Kidney (tissue), 14 donors: ENCODE results near the gene CD300A. TPM values are rescaled to one million over a fixed set of nuclear protein-coding genes. Genes with fewer than 3 reads are reported as not detected.
"Not testable (repeated sequence)": the region's sequence is repeated elsewhere in the genome, so short reads cannot be mapped to it uniquely, and the experiment has no call there.

Experiments used
- DNase-seq, 5 donors: peaks; one replicate each; pipeline ENCODE4 v3.0.0-alpha.2; 2013 to 2020
- FAIRE-seq: peaks from 2 replicates; lab custom pipeline; 2012; peaks lifted over from hg19 to GRCh38; lab: Jason Lieb, UNC
- H3K27ac ChIP-seq, 2 donors: one replicate each; pipeline ENCODE4 v1.7.0; 2013; ENCODE audit warnings: low read depth in 2 of 2, low read length in 2 of 2, inconsistent platforms in 1 of 2
- H3K27me3 ChIP-seq: one replicate; pipeline ENCODE4 v1.7.1; 2013; ENCODE audit warnings: low read length, inconsistent platforms; ENCODE audit not compliant: control insufficient read depth, insufficient read depth
- H3K36me3 ChIP-seq, 3 donors: one replicate each; pipeline versions ENCODE4 v1.7.0 to v1.7.1; 2013; ENCODE audit warnings: low read length in 3 of 3, control low read depth in 1 of 3, inconsistent platforms in 1 of 3; ENCODE audit not compliant: insufficient read depth in 3 of 3, control insufficient read depth in 2 of 3
- H3K4me1 ChIP-seq, 3 donors: one replicate each; pipeline versions ENCODE4 v1.7.0 to v1.7.1; 2013; ENCODE audit warnings: low read length in 3 of 3, inconsistent platforms in 1 of 3, low read depth in 1 of 3; ENCODE audit not compliant: control insufficient read depth in 2 of 3, insufficient read depth in 2 of 3
- H3K4me3 ChIP-seq, 3 donors: one replicate each; pipeline versions ENCODE4 v1.7.0 to v1.8.1; 2013; ENCODE audit warnings: low read length in 3 of 3, control low read depth in 1 of 3, inconsistent platforms in 1 of 3
- H3K9ac ChIP-seq, 3 donors: one replicate each; pipeline versions ENCODE4 v1.7.0 to v1.7.1; 2013; ENCODE audit warnings: low read length in 3 of 3, control low read depth in 1 of 3, inconsistent platforms in 1 of 3
- H3K9me3 ChIP-seq, 3 donors: one replicate each; pipeline versions ENCODE4 v1.7.0 to v1.7.1; 2013; ENCODE audit warnings: low read length in 3 of 3, control low read depth in 1 of 3, inconsistent platforms in 1 of 3; ENCODE audit not compliant: control insufficient read depth in 2 of 3, insufficient read depth in 1 of 3
- CTCF ChIP-seq: IDR thresholded peaks from 3 replicates; pipeline ENCODE4 v1.5.1; 2012; ENCODE audit warnings: mild to moderate bottlenecking, moderate library complexity, borderline replicate concordance; ENCODE audit not compliant: insufficient read depth; ENCODE audit errors: extremely low read depth
- intact Hi-C: fragments of 100-400 bp; cut with DNase I; formaldehyde crosslinking; loops from one replicate; pipeline ENCODE4 v1.11.1; 2022
- polyA plus RNA-seq: library from polyadenylated mRNA; stranded (reverse); fragments of 350-450 nt; fragmentation: Illumina TruSeq; extraction: RNeasy Lipid Tissue Mini Kit (QIAGEN cat#74804); gene quantifications from one replicate; pipeline ENCODE4 v1.2.3, GENCODE V29; 2014; ENCODE audit warnings: low read depth, low replicate concordance; ENCODE audit not compliant: insufficient read depth
- total RNA-seq: library from RNA; stranded (reverse); fragmentation: NEBNext Ultra II Directional; extraction: Animal tissue kit (Norgen Biotek cat#: 25700); gene quantifications from one replicate; pipeline ENCODE4 v1.2.1, GENCODE V29; 2021
- donor health status: control.
- donor health status: control.
- donor health status: control.
- donor health status: control.
- donor health status: control.
- donor health status: DM: yes; HTN: yes; CAD: no.
- donor health status: Normal renal cell carcinoma (clear cell type).

Gene CD300A
- total and polyA plus RNA-seq, 2 donors from 2014 or later = 3.1 to 8.2 TPM

- no peak for TF ChIP-seq CTCF
- peak in 2 of 5 donors; percentile 18 to 47 for DNase-seq
- intact Hi-C loops = no loop called here
These were observed 48.3 kb downstream of the CD300A start for GRCh38 chr17:74514632-74515334.

GRCh38 chr17:74515941-74516340 lies 49.5 kb downstream of the CD300A start:
- no peaks in the 10 kb centered on the region for H3K27me3 ChIP-seq
- FAIRE-seq (no peak), DNase-seq (no peak)
- H3K27ac ChIP-seq = no peak overlapping the region
- no peaks in the 10 kb centered on the region for H3K4me1 ChIP-seq
- H3K9ac ChIP-seq = no peak overlapping the region
- no peaks in the 10 kb centered on the region for H3K36me3 ChIP-seq
- no peak overlapping the region for H3K4me3 ChIP-seq
- intact Hi-C loops = no loop called here
- no peak for TF ChIP-seq CTCF
- peaks cover 0 to 7% (median 0%) of the 10 kb centered on the region in 3 donors for H3K9me3 ChIP-seq

More at GRCh38 chr17:74514632-74515334, 48.3 kb downstream of the CD300A start:
- Histone ChIP-seq H3K27ac (no peak overlapping the region), H3K9ac (no peak overlapping the region), H3K4me1 (no peaks in the 10 kb centered on the region), H3K27me3 (no peaks in the 10 kb centered on the region), H3K4me3 (peak overlapping the region in 1 of 3 donors; percentile 18), H3K9me3 (peaks cover 0 to 7% (median 0%) of the 10 kb centered on the region in 3 donors), H3K36me3 (no peaks in the 10 kb centered on the region)
- no peak for FAIRE-seq

GRCh38 chr17:74516561-74517328 lies 50.3 kb downstream of the CD300A start:
- FAIRE-seq = no peak
- Histone ChIP-seq H3K9ac (no peak overlapping the region), H3K27ac (no peak overlapping the region), H3K9me3 (peaks cover 0 to 7% (median 0%) of the 10 kb centered on the region in 3 donors), H3K4me1 (no peaks in the 10 kb centered on the region), H3K27me3 (no peaks in the 10 kb centered on the region), H3K36me3 (no peaks in the 10 kb centered on the region), H3K4me3 (no peak overlapping the region)
- intact Hi-C loops = no loop called here
- DNase-seq = no peak
- TF ChIP-seq CTCF = no peak

- intact Hi-C loops, H3K27ac ChIP-seq, DNase-seq, FAIRE-seq, H3K9ac ChIP-seq, H3K4me3 ChIP-seq, H3K4me1 ChIP-seq, H3K36me3 ChIP-seq, H3K27me3 ChIP-seq, H3K9me3 ChIP-seq: not testable (repeated sequence)
These were observed 52.1 kb downstream of the CD300A start for GRCh38 chr17:74518413-74518981.
